GM21381 (cell line): ENCODE data around the gene GFI1B.
"Not testable (repeated sequence)": the region's sequence is repeated elsewhere in the genome, so short reads cannot be mapped to it uniquely, and the experiment has no call there.

Experiments
- ATAC-seq: cut with Tn5 transposase; IDR thresholded peaks from one replicate; pipeline ENCODE4 v1.9.1; 2021; ENCODE audit warnings: mild to moderate bottlenecking, moderate library complexity; ENCODE audit not compliant: unreplicated experiment

GFI1B gene

GRCh38 chr9:133008824-133009223 lies 30.3 kb downstream of the GFI1B start:
- ATAC-seq, result no peak

- no peak for ATAC-seq
These were observed 31.6 kb downstream of the GFI1B start for GRCh38 chr9:133009906-133010582.

GRCh38 chr9:133014696-133015095 lies 36.2 kb downstream of the GFI1B start:
- no peak for ATAC-seq

- no peak for ATAC-seq
These were observed 44.8 kb downstream of the GFI1B start for GRCh38 chr9:133023117-133023890.

- no peak for ATAC-seq
These were observed 47.9 kb downstream of the GFI1B start for GRCh38 chr9:133026426-133026825.

- no peak for ATAC-seq
These were observed 48.6 kb downstream of the GFI1B start for GRCh38 chr9:133027134-133027533.

- no peak for ATAC-seq
These were observed 49.7 kb downstream of the GFI1B start for GRCh38 chr9:133028221-133028620.

- ATAC-seq, result peak; percentile 21
These were observed 51.5 kb downstream of the GFI1B start for GRCh38 chr9:133029994-133030316.

GRCh38 chr9:133030317-133031129 lies 52.0 kb downstream of the GFI1B start, which contains the start of gene GTF3C5:
Gene GTF3C5, plus strand, starts transcription at chr9:133030997. Its CDS starts 15 bp downstream, at chr9:133031012.
- ATAC-seq, result peak; percentile 93

- ATAC-seq, result no peak
These were observed 52.6 kb downstream of the GFI1B start for GRCh38 chr9:133031130-133031422.

GRCh38 chr9:133031496-133031911 lies 53.0 kb downstream of the GFI1B start:
- no peak for ATAC-seq

- no peak for ATAC-seq
These were observed 53.7 kb downstream of the GFI1B start for GRCh38 chr9:133032171-133032570.

- no peak for ATAC-seq
These were observed 57.2 kb downstream of the GFI1B start for GRCh38 chr9:133035669-133036068.

- ATAC-seq, result no peak
These were observed 59.5 kb downstream of the GFI1B start for GRCh38 chr9:133037775-133038515.

- ATAC-seq, result not testable (repeated sequence)
These were observed 62.5 kb downstream of the GFI1B start for GRCh38 chr9:133040892-133041479.
